H1 (cell line): ENCODE data around the gene TIMP4. TPM values are rescaled to one million over a fixed set of nuclear protein-coding genes. Genes with fewer than 3 reads are reported as not detected.

ENCODE experiments used
- CTCF ChIA-PET: fragments of 300-600 bp; sonication (Branson Sonifier 250); formaldehyde crosslinking; loops from one replicate; lab custom pipeline; 2021; ENCODE audit not compliant: partially characterized antibody; lab: Charles Lee
- POLR2A ChIA-PET: fragments of 300-600 bp; sonication (Branson Sonifier 250); formaldehyde crosslinking; loops from one replicate; lab custom pipeline; 2021; ENCODE audit warnings: inconsistent platforms; ENCODE audit not compliant: partially characterized antibody; lab: Charles Lee
- DNase-seq, 2 experiments: peaks; one replicate each; pipeline versions ENCODE4 v3.0.0 to v3.0.0-alpha.2; 2010 to 2022; ENCODE audit warnings: low spot score in 2 of 2, low read depth in 1 of 2, mixed read lengths in 1 of 2
- FAIRE-seq: peaks from 2 replicates; lab custom pipeline; 2011; peaks lifted over from hg19 to GRCh38; lab: Jason Lieb, UNC
- H2AFZ ChIP-seq: 2 replicates; pipeline ENCODE4 v1.8.1; 2012; ENCODE audit warnings: low read length, inconsistent platforms
- H2AK5ac ChIP-seq: 2 replicates; pipeline ENCODE4 v1.6.1; 2013; ENCODE audit warnings: low read depth, low read length
- H2BK120ac ChIP-seq: replicated peaks from 2 replicates; pipeline ENCODE3; 2013; ENCODE audit warnings: low read depth, low read length, inconsistent platforms
- H2BK12ac ChIP-seq: 2 replicates; pipeline ENCODE4 v1.6.1; 2013; ENCODE audit warnings: low read depth, low read length
- H2BK15ac ChIP-seq: 2 replicates; pipeline ENCODE4 v1.6.1; 2013; ENCODE audit warnings: low read length
- H2BK20ac ChIP-seq: 2 replicates; pipeline ENCODE4 v1.6.1; 2013; ENCODE audit warnings: low read length
- H2BK5ac ChIP-seq: 2 replicates; pipeline ENCODE4 v1.6.1; 2013; ENCODE audit warnings: low read depth, low read length
- H3K14ac ChIP-seq: 2 replicates; pipeline ENCODE4 v1.6.1; 2013; ENCODE audit warnings: inconsistent platforms; ENCODE audit not compliant: insufficient read length
- H3K18ac ChIP-seq: 2 replicates; pipeline ENCODE4 v1.6.1; 2013; ENCODE audit warnings: low read length; ENCODE audit errors: extremely low read depth
- H3K23ac ChIP-seq: 2 replicates; pipeline ENCODE4 v1.6.1; 2013; ENCODE audit warnings: inconsistent platforms; ENCODE audit not compliant: insufficient read length
- H3K23me2 ChIP-seq: 2 replicates; pipeline ENCODE4 v1.6.1; 2013; ENCODE audit warnings: low read depth, low read length
- H3K27ac ChIP-seq: 2 replicates; pipeline ENCODE4 v1.6.1; 2011; ENCODE audit warnings: low read depth, low read length, inconsistent platforms
- H3K27me3 ChIP-seq, 4 experiments: replicated peaks in 1 of 4; 1 replicate in 1 of 4; 2 replicates in 3 of 4; pipeline versions ENCODE4 v1.6.1 to v1.8.1; 2011 to 2013; ENCODE audit warnings: low read length in 3 of 4, mild to moderate bottlenecking in 3 of 4, inconsistent platforms in 2 of 4, mixed read lengths in 2 of 4, moderate library complexity in 1 of 4; ENCODE audit not compliant: control insufficient read depth in 3 of 4, insufficient read depth in 3 of 4; ENCODE audit errors: extremely low read depth in 1 of 4
- H3K36me3 ChIP-seq, 4 experiments: 2 replicates each; pipeline versions ENCODE4 v1.6.1 to v1.8.1; 2011 to 2013; ENCODE audit warnings: mild to moderate bottlenecking in 4 of 4, low read length in 3 of 4, moderate library complexity in 2 of 4, control low read depth in 1 of 4, inconsistent platforms in 1 of 4; ENCODE audit not compliant: insufficient read depth in 4 of 4, control insufficient read depth in 2 of 4
- H3K4ac ChIP-seq: replicated peaks from 2 replicates; pipeline ENCODE3; 2013; ENCODE audit warnings: low read length, low read depth, mixed read lengths, inconsistent platforms; ENCODE audit not compliant: insufficient read length
- H3K4me1 ChIP-seq, 4 experiments: replicated peaks in 1 of 4; 1 replicate in 1 of 4; 2 replicates in 3 of 4; pipeline versions ENCODE4 v1.6.1 to v1.8.1; 2011 to 2013; ENCODE audit warnings: low read length in 3 of 4, inconsistent platforms in 2 of 4, mixed read lengths in 1 of 4; ENCODE audit not compliant: insufficient read depth in 4 of 4, control insufficient read depth in 3 of 4
- H3K4me2 ChIP-seq, 2 experiments: 2 replicates each; pipeline versions ENCODE4 v1.6.1 to v1.8.1; 2011 to 2013; ENCODE audit warnings: low read depth in 2 of 2, low read length in 2 of 2, control low read depth in 1 of 2, inconsistent platforms in 1 of 2, mild to moderate bottlenecking in 1 of 2; ENCODE audit not compliant: insufficient read depth in 1 of 2
- H3K4me3 ChIP-seq, 4 experiments: fragments of 200-600, 300-600 bp in 1 of 4; sonication (generic), shearing (Covaris generic), sonication (Bioruptor Twin) in 1 of 4; 2 replicates each; pipeline versions ENCODE4 v1.5.1 to v1.8.1; 2011 to 2016; ENCODE audit warnings: low read length in 4 of 4, low read depth in 3 of 4, control low read depth in 2 of 4, inconsistent platforms in 2 of 4, mild to moderate bottlenecking in 2 of 4, mixed read lengths in 1 of 4, moderate library complexity in 1 of 4; ENCODE audit not compliant: insufficient read depth in 2 of 4; ENCODE audit errors: extremely low read depth in 1 of 4
- H3K56ac ChIP-seq: replicated peaks from 2 replicates; pipeline ENCODE3; 2013; ENCODE audit warnings: low read depth, mild to moderate bottlenecking, mixed read lengths, low read length, inconsistent platforms; ENCODE audit not compliant: insufficient read length
- H3K79me1 ChIP-seq: 2 replicates; pipeline ENCODE4 v1.6.1; 2013; ENCODE audit warnings: low read depth, low read length, control low read depth
- H3K79me2 ChIP-seq, 2 experiments: 2 replicates each; pipeline versions ENCODE4 v1.6.1 to v1.8.1; 2012 to 2013; ENCODE audit warnings: low read length in 2 of 2, mild to moderate bottlenecking in 2 of 2, inconsistent platforms in 1 of 2; ENCODE audit not compliant: insufficient read depth in 2 of 2, control insufficient read depth in 1 of 2
- H3K9ac ChIP-seq, 4 experiments: replicated peaks in 1 of 4; 1 replicate in 1 of 4; 2 replicates in 3 of 4; pipeline versions ENCODE4 v1.6.1 to v1.8.1; 2011 to 2013; ENCODE audit warnings: low read depth in 3 of 4, low read length in 3 of 4, control low read depth in 2 of 4, mild to moderate bottlenecking in 2 of 4, moderate library complexity in 2 of 4, inconsistent platforms in 1 of 4; ENCODE audit errors: extremely low read depth in 1 of 4
- H3K9me3 ChIP-seq, 2 experiments: 2 replicates each; pipeline versions ENCODE4 v1.6.1 to v1.8.1; 2012 to 2013; ENCODE audit warnings: mild to moderate bottlenecking in 2 of 2, moderate library complexity in 2 of 2, control low read depth in 1 of 2, inconsistent platforms in 1 of 2, low read depth in 1 of 2, low read length in 1 of 2, mixed read lengths in 1 of 2; ENCODE audit not compliant: insufficient read depth in 2 of 2
- H4K20me1 ChIP-seq, 2 experiments: replicated peaks in 1 of 2; 2 replicates each; pipeline versions ENCODE3 to v1.8.1; 2011 to 2013; ENCODE audit warnings: inconsistent platforms in 2 of 2, low read length in 2 of 2, mild to moderate bottlenecking in 1 of 2; ENCODE audit not compliant: insufficient read depth in 2 of 2, control insufficient read depth in 1 of 2
- H4K5ac ChIP-seq: 2 replicates; pipeline ENCODE4 v1.6.1; 2013; ENCODE audit warnings: low read length, low read depth, mixed read lengths, inconsistent platforms; ENCODE audit not compliant: insufficient read length
- H4K8ac ChIP-seq: 2 replicates; pipeline ENCODE4 v1.8.0; 2013; ENCODE audit warnings: mild to moderate bottlenecking, moderate library complexity, low read length, inconsistent platforms; ENCODE audit not compliant: insufficient read depth; ENCODE audit errors: extremely low read depth
- H4K91ac ChIP-seq: replicated peaks from 2 replicates; pipeline ENCODE3; 2013; ENCODE audit warnings: low read length, mixed read lengths, inconsistent platforms; ENCODE audit not compliant: insufficient read length
- ASH2L ChIP-seq: fragments of 200-600, 300-600 bp; sonication (generic); IDR thresholded peaks from one replicate; pipeline ENCODE4 v1.7.1; 2017; ENCODE audit warnings: low read length
- BCL11A ChIP-seq, 2 experiments: IDR thresholded peaks; one replicate each; pipeline ENCODE4 v1.6.1; 2011; ENCODE audit warnings: low read depth in 2 of 2, low read length in 2 of 2, mild to moderate bottlenecking in 2 of 2
- CBX8 ChIP-seq: fragments of 300-800, 300-1000 bp; sonication (generic); IDR thresholded peaks from 2 replicates; pipeline ENCODE4 v1.7.1; 2016; ENCODE audit warnings: low read depth, low read length, borderline replicate concordance
- CTBP2 ChIP-seq: IDR thresholded peaks from 2 replicates; pipeline ENCODE4 v1.7.0; 2011; ENCODE audit warnings: borderline replicate concordance, mild to moderate bottlenecking, moderate library complexity, mixed read lengths, low read length; ENCODE audit not compliant: insufficient read depth, insufficient read length
- JUN ChIP-seq: IDR thresholded peaks from 2 replicates; pipeline ENCODE4 v1.6.1; 2011; ENCODE audit warnings: low read depth, mild to moderate bottlenecking, improper control_type of control experiment, low read length
- NRF1 ChIP-seq: IDR thresholded peaks from 2 replicates; pipeline ENCODE4 v1.6.1; 2011; ENCODE audit warnings: mild to moderate bottlenecking, low read depth, low read length, improper control_type of control experiment
- POLR2A ChIP-seq, 2 experiments: IDR thresholded peaks; 1 replicate in 1 of 2; 2 replicates in 1 of 2; pipeline ENCODE4 v1.6.1; 2011; ENCODE audit warnings: low read depth in 2 of 2, low read length in 2 of 2, mild to moderate bottlenecking in 2 of 2; ENCODE audit errors: control extremely low read depth in 1 of 2
- RFX5 ChIP-seq: IDR thresholded peaks from 2 replicates; pipeline ENCODE4 v1.6.1; 2011; ENCODE audit warnings: low read depth, low read length, improper control_type of control experiment, borderline replicate concordance
- SIN3A ChIP-seq, 2 experiments: IDR thresholded peaks in 1 of 2; conservative IDR thresholded peaks in 1 of 2; 2 replicates each; pipeline ENCODE4 v1.6.1; 2011 to 2012; ENCODE audit warnings: low read length in 2 of 2, improper control_type of control experiment in 1 of 2, low read depth in 1 of 2, mild to moderate bottlenecking in 1 of 2
- SP2 ChIP-seq: IDR thresholded peaks from 2 replicates; pipeline ENCODE4 v1.6.1; 2012; ENCODE audit warnings: mild to moderate bottlenecking, low read length, inconsistent platforms
- TEAD4 ChIP-seq: IDR thresholded peaks from 2 replicates; pipeline ENCODE4 v1.6.1; 2012; ENCODE audit warnings: low read depth, low read length, inconsistent platforms, mixed read lengths
- YY1 ChIP-seq: IDR thresholded peaks from 2 replicates; pipeline ENCODE4 v1.6.1; 2011; ENCODE audit warnings: low read depth, mild to moderate bottlenecking, low read length
- WGBS, 2 experiments: shearing (Covaris generic) in 1 of 2; methylation state at CpG; one replicate each; pipeline versions ENCODE4 v1.1.6 to v1.1.7; 2013 to 2015; ENCODE audit warnings: low lambda C conversion rate in 2 of 2, mixed read lengths in 2 of 2, inconsistent platforms in 1 of 2, low coverage in 1 of 2, missing lambda C conversion rate in 1 of 2; ENCODE audit not compliant: insufficient replicate concordance in 2 of 2, insufficient coverage in 1 of 2, insufficient read length in 1 of 2; ENCODE audit errors: extremely low coverage in 1 of 2, missing lambda C conversion rate in 1 of 2; 5-methylcytosine and 5-hydroxymethylcytosine counted together
- polyA plus RNA-seq, 7 experiments: library from polyadenylated mRNA; depleted of rRNA in 3 of 7; stranded (reverse) in 5 of 7; unstranded in 2 of 7; fragments of >200 nt in 5 of 7; fragments of 200-250 nt in 2 of 7; gene quantifications; 1 replicate in 5 of 7; 2 replicates in 1 of 7; 4 replicates in 1 of 7; pipeline versions ENCODE4 v1.2.1 to v1.2.3, GENCODE V29; 2011 to 2013; ENCODE audit warnings: missing spikeins in 2 of 7, mixed read lengths in 2 of 7
- total RNA-seq: library from RNA; stranded (reverse); fragmentation: NEBNext Ultra II Directional; extraction: Animal tissue kit (Norgen Biotek cat#: 25700); gene quantifications from 2 replicates; pipeline ENCODE4 v1.2.1, GENCODE V29; 2021
- TF ChIP-seq, protein P1 (sequence below): IDR thresholded peaks from 2 replicates; pipeline ENCODE4 v1.6.1; 2012; ENCODE audit warnings: inconsistent platforms

Gene TIMP4
- total and polyA plus RNA-seq, 2 of the 8 experiments (the other 6 are each of a cell fraction or from before 2014, with no cell fraction given) = 5.1 to 8.7 TPM

DNA sequence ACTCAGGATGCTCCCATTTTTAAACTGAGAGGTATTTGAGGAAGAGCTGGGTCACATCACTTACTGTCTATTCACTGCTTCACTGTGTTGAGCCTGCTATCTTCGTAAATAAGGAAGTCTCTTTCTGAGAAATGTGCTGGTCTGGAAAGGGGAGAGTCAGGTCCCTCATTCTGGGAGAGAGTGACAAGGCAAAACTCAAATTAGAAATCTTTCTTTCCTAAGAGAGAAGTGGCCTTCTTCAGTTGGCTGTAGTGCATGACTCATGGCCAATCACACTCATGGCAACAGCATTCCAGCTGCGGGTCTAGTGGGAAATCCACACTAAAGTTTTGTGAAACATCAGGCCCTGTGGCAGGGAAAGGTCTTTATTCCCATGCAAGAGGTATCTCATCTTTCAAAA lies 11.5 kb upstream of the TIMP4 start:
- Histone ChIP-seq H4K8ac (no peak overlapping the region), H3K27ac (no peak overlapping the region), H3K56ac (no peak overlapping the region), H3K23me2 (no peaks in the 10 kb centered on the region), H2BK5ac (no peak overlapping the region), H3K4me2 (no peak overlapping the region), H3K9me3 (peaks cover 15 to 16% of the 10 kb centered on the region in 2 experiments), H2BK20ac (no peak overlapping the region), H3K23ac (no peak overlapping the region), H3K9ac (no peak overlapping the region), H3K18ac (no peak overlapping the region), H2AK5ac (no peak overlapping the region), H3K4ac (no peak overlapping the region), H2AFZ (no peak overlapping the region), H2BK12ac (no peak overlapping the region), H3K4me1 (no peaks in the 10 kb centered on the region), H2BK15ac (no peak overlapping the region), H3K14ac (no peak overlapping the region), H4K91ac (no peak overlapping the region), H2BK120ac (no peak overlapping the region), H3K79me2 (no peaks in the 10 kb centered on the region), H3K4me3 (no peak overlapping the region), H3K79me1 (no peaks in the 10 kb centered on the region), H4K20me1 (no peaks in the 10 kb centered on the region), H4K5ac (no peak overlapping the region), H3K27me3 (no peaks in the 10 kb centered on the region), H3K36me3 (peaks cover 0 to 10% (median 0%) of the 10 kb centered on the region in 4 experiments; a peak in 3 of 8 replicates)
- TF ChIP-seq YY1 (no peak), NRF1 (no peak), POLR2A (IDR thresholded peaks at IDR 0.05; ENCODE audit: control extremely low read depth in 1 of 2, low read depth in 2 of 2, low read length in 2 of 2) (no peak), ASH2L (no peak), JUN (no peak), SIN3A (conservative IDR thresholded peaks at IDR 0.05 in 1 of 2, IDR thresholded peaks at IDR 0.05 in 1 of 2; ENCODE audit: low read depth in 1 of 2, low read length in 2 of 2) (no peak), CTBP2 (no peak), BCL11A (IDR thresholded peaks at IDR 0.05; ENCODE audit: low read depth in 2 of 2, low read length in 2 of 2) (no peak), CBX8 (no peak), SP2 (no peak), TEAD4 (no peak), RFX5 (no peak)
- TF ChIP-seq, protein P1, sequence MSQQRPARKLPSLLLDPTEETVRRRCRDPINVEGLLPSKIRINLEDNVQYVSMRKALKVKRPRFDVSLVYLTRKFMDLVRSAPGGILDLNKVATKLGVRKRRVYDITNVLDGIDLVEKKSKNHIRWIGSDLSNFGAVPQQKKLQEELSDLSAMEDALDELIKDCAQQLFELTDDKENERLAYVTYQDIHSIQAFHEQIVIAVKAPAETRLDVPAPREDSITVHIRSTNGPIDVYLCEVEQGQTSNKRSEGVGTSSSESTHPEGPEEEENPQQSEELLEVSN = no peak
- no peak for FAIRE-seq
- 90% methylated on average over 2 of the region's 2 CpGs; no CpG with 5 or more reads in 1 of the 2 experiments for WGBS, 2 experiments
- DNase-seq = no peak
- ChIA-PET POLR2A (no interaction called here), CTCF (interaction anchor here (16.8 kb wide), 1 partner anchor 24 kb away, joined by 651 read pairs; the partner anchor contains the start of gene TIMP4)
